Choroid plexus epithelial cell (primary cell): ENCODE measurements around the gene KCNH3.
"Not testable (repeated sequence)": the region's sequence is repeated elsewhere in the genome, so short reads cannot be mapped to it uniquely, and the experiment has no call there.

ENCODE experiments used
- DNase-seq: peaks from one replicate; pipeline ENCODE4 v3.0.0-alpha.2; 2010; ENCODE audit warnings: low read depth
- H3K4me3 ChIP-seq: 2 replicates; pipeline ENCODE4 v1.5.1; 2011; ENCODE audit warnings: low read depth, mild to moderate bottlenecking, control low read depth, low read length, moderate library complexity
- CTCF ChIP-seq: conservative IDR thresholded peaks from 2 replicates; pipeline ENCODE4 v1.5.1; 2011; ENCODE audit warnings: low read depth, mild to moderate bottlenecking, control low read depth, inconsistent platforms, low read length, moderate library complexity

The KCNH3 gene

DNA sequence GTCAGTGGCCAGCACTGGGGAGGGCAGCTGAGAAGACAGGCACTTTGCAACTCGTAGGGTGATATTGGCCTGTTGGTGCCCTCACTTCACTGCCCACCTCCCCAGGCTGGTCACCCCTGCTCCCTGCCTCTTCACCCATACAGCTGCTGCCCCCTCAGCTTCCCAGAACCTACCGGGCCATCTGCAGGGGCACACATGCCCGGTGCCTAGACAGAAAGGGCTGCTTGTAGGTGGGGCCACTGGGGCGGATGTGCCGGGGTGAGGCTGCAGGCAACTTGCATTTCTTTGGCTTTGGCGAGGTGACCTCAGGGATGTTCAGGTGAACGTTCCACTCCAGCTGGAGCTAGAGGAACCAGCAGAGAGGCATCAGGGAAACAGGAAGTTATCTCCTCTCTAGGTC is 49.5 kb downstream of the KCNH3 start:
- H3K4me3 ChIP-seq: no peak overlapping the region
- DNase-seq: no peak
- no peak for TF ChIP-seq CTCF

- no peak overlapping the region for H3K4me3 ChIP-seq
- DNase-seq: no peak
- no peak for TF ChIP-seq CTCF
Observed at GRCh38 chr12:49588721-49589516, 50.1 kb downstream of the KCNH3 start.

DNA sequence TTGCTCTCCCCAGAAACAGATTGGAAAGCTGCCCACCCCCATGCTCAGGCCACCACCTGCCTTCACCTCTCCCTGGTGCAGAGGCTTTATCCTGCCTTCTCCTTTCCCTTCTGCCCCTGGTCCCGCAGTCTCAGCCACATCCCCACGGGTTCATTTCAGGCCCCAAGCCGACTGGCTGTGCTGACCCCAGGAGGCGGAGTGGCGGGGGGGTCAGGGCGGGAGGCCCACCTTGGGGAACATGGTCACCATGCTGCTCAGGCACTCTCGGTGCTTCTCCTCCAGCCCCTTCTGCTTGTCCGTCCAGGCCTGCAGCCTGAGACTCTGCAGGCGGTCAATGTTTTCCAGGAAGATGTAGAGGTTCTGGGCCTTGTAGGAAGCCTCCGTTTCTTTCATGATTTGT is 59.7 kb downstream of the KCNH3 start:
- DNase-seq: no peak
- no peak overlapping the region for H3K4me3 ChIP-seq
- TF ChIP-seq CTCF: no peak

GRCh38 chr12:49599961-49600360 is 61.1 kb downstream of the KCNH3 start:
- H3K4me3 ChIP-seq: no peak overlapping the region
- no peak for DNase-seq
- no peak for TF ChIP-seq CTCF

DNA sequence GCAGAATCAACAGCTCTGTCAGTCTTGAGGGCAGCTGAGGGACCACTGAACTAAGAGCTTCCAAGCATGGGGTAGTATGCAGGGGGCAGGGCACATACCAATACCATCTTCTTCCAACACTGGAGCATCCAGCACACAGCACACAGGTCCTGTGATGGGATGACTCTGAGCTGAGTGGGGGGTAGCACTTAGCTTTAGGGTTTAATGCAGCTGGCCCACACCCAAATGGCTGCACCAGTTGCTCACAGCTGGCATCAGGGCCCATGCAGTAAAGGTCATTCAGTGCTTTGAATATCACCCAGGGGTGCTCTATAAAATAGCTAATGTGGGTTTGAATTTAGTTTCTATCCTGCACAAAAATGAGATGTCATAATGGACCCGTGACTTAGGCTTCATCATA is 64.9 kb downstream of the KCNH3 start:
- no peak for TF ChIP-seq CTCF
- DNase-seq: no peak
- no peak overlapping the region for H3K4me3 ChIP-seq

DNA sequence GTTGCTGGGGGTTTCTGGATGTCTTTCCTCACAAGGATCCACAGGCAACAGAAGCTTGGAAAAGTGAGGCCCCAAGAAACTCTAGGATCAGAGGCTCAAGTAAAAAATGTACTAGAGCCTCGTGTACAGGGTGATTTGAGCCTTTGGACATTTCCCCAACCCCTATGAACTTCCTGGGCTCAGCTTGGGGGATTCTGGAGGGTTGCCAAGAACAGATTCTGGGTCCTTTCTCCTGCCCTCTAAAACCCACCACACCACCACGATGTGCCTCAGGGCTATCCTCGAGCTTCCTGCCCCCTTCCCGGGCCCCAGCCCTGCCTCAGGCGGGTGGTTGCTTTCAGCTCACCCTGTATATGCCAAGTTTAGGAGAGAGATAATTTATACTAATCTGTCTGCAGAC is 66.0 kb downstream of the KCNH3 start:
- no peak for DNase-seq
- no peak overlapping the region for H3K4me3 ChIP-seq
- no peak for TF ChIP-seq CTCF

DNA sequence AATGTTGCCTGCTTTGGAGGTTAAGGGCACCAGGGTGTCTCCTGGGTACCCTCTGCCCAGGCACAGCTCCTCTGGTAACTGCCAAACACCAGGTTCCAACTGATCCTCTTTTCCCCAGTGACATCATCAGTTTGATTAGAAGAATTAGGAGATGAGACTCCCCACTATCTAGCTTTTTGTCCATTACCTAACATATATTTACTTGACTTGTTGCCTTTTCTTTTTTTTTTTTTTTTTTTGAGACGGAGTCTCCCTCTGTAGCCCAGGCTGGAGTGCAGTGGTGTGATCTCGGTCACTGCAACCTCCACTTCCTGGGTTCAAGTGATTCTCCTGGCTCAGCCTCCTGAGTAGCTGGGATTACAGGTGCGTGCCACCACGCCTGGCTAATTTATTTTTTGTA is 66.7 kb downstream of the KCNH3 start, which contains the start of gene FAM186B:
FAM186B (minus strand) TSS at position 101 of the 400 bp plus-strand sequence. CDS start 162 bp downstream, outside the sequence.
- DNase-seq, H3K4me3 ChIP-seq: not testable (repeated sequence)
